Esophagus muscularis mucosa (tissue), 3 donors: Measurements from ENCODE around the gene NEK7.
"Not testable (repeated sequence)": the region's sequence is repeated elsewhere in the genome, so short reads cannot be mapped to it uniquely, and the experiment has no call there.

Source experiments
- CTCF ChIP-seq, 3 experiments: fragments of 200-600 bp in 2 of 3; fragments of 450-650 bp in 1 of 3; sonication (generic) in 2 of 3; IDR thresholded peaks; one replicate each; pipeline ENCODE4 v1.5.1; 2017 to 2019; ENCODE audit warnings: antibody characterized with exemption in 3 of 3, mild to moderate bottlenecking in 2 of 3, moderate library complexity in 1 of 3
- POLR2A ChIP-seq: fragments of 450-650 bp; IDR thresholded peaks from one replicate; pipeline ENCODE4 v1.6.1; 2017; ENCODE audit warnings: antibody characterized with exemption, moderate library complexity, mild to moderate bottlenecking, low read depth

GRCh38 chr1:198227454-198227853 lies 70.7 kb downstream of the NEK7 start:
- not testable (repeated sequence) for TF ChIP-seq CTCF (IDR thresholded peaks at IDR 0.05); POLR2A
